ENCODE measurements around the gene FCF1.
A peak's percentile ranks its signal among the peaks of the same experiment; 100 is the strongest.
"Not testable (repeated sequence)": the region's sequence is repeated elsewhere in the genome, so short reads cannot be mapped to it uniquely, and the experiment has no call there.

The FCF1 gene

GRCh38 chr14:74702293-74702692 is 10.7 kb upstream of the FCF1 start:
- no peak for DNase-seq (ENCODE audit: low spot score)

DNA sequence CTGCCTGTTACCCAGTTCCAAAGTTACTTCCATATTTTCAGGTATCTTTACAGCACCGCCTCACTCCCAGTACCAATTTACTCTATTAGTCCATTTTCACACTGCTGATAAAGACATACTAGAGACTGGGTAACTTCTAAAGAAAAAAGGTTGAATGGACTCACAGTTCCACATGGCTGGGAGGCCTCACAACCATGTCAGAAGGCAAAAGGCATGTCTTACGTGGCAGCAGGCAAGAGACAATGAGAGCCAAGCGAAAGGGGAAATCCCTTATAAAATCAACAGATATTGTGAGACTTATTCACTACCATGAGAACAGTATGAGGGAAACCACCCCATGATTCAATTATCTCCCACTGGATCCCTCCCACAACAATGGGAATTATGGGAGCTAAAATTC is 9.9 kb upstream of the FCF1 start:
- no peak for DNase-seq (ENCODE audit: low spot score)

DNA sequence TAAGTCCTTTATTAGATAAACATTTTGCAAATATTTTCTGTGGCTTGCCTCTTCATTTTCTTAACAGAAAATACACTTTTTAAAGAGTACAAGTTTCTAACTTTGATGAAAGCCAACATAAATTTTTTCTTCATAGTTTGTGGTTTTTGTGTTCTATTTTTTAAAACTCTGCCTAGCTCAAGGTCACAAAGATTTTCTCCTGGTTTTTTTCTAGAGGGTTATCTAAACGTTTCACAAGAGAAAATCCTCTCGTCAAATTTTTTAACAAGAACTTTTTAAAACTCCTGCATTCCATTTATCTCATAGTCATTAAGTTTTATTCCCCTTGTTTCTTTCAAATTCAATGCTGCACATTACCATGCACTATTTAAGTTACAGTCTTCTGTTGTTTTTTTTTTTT is 8.3 kb upstream of the FCF1 start:
- DNase-seq (ENCODE audit: low spot score), result no peak

GRCh38 chr14:74705613-74706500 is 7.1 kb upstream of the FCF1 start:
- no peak for DNase-seq (ENCODE audit: low spot score)

DNA sequence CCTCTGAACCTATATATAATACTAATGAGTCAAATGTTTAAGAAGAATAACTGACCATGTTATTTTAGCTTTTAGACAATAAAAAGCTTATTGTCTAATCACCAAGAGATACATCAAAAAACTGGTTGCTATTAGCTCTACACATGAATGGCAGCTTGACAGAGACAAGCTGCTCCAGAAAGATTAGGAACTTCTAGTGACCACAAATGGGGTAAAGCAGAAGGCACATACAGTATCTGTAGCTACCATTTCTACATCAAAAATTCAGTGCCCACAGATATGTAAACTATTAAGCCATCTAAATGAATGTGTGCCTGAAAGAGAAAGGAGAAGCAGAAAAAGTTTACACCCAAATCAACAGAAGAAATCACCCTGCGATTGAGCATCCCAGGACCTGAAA is 2.5 kb upstream of the FCF1 start:
- DNase-seq (ENCODE audit: low spot score), result no peak

DNA sequence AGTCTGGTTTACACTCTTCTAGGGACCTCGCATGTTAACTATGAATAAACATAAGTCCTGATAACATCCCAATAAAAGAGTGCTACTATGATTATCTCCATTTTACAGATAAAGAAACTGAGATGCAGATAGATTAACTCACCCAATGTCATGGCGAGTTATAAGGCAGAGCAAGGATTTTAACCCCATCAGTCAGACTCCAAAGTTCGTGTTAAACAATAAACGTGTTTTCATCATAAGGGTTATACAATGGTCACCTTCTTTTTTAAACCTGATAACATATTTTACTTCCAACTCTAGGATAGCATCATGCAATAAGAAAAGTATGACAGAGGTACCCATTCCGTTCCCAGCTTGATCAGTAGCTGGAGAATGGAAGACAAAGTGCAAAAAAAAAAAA is 1.3 kb upstream of the FCF1 start:
- no peak for DNase-seq (ENCODE audit: low spot score)

GRCh38 chr14:74713395-74713735 is 421 bp downstream of the FCF1 start:
- DNase-seq (ENCODE audit: low spot score), result no peak

DNA sequence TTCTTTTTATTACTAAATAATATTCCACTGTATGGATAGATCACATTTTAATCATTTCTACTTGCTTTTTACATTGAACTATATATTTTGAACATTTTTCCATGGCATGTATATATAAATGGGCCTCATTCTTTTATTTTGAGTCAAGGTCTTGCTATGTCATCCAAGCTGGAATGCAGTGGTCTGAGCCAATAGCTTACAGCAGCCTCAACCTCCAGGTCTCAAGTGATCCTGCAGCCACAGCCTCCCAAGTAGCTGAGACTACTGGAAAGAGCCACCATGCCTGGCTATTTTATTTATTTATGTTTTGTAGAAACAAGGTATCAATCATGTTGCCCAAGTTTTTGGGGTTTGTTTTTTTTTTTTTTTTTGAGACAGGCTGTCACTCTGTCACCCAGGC is 7.6 kb downstream of the FCF1 start:
- DNase-seq (ENCODE audit: low spot score), result no peak

DNA sequence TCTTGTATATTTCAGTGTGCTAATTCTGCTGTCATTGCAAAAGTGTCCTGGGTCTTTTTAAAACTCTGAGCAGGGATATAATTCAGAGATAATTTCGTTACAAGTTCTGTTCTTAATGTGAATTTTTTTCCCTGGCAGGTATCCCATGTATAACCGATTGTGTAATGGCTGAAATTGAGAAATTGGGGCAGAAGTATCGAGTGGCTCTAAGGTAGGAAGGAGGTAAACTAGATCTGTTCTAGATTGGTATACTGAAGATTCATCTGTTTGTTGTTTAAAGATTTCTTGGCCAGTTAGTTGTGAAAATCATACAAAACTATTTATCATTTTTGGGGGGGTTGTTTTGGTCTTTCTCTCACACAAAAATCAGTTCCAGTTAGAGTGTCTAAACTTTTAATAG is 10.2 kb downstream of the FCF1 start:
- DNase-seq (ENCODE audit: low spot score), result no peak

DNA sequence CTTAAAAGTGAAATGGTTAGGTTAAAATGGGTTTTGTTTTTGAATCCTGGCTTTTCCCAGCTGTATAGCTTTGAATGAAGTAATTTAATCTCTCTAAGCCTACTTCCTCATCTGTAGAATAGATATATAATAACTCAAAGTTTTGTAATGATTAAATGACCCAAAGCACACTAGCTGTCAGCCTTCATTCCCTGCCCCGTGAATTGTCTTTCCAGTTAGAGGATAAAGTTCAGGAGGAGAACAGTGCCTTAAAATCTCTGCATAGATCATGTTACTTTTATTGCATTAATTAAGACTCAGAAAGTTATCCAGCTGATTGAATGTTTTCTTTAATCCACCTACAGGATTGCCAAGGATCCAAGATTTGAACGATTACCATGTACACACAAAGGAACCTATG is 19.4 kb downstream of the FCF1 start:
- no peak for DNase-seq (ENCODE audit: low spot score)

- no peak for DNase-seq (ENCODE audit: low spot score)
These were observed 20.3 kb downstream of the FCF1 start for GRCh38 chr14:74733221-74733620.

- DNase-seq (ENCODE audit: low spot score), result no peak
These were observed 22.2 kb downstream of the FCF1 start for GRCh38 chr14:74735125-74735524.

- no peak for DNase-seq (ENCODE audit: low spot score)
These were observed 24.9 kb downstream of the FCF1 start for GRCh38 chr14:74737753-74738325.

DNA sequence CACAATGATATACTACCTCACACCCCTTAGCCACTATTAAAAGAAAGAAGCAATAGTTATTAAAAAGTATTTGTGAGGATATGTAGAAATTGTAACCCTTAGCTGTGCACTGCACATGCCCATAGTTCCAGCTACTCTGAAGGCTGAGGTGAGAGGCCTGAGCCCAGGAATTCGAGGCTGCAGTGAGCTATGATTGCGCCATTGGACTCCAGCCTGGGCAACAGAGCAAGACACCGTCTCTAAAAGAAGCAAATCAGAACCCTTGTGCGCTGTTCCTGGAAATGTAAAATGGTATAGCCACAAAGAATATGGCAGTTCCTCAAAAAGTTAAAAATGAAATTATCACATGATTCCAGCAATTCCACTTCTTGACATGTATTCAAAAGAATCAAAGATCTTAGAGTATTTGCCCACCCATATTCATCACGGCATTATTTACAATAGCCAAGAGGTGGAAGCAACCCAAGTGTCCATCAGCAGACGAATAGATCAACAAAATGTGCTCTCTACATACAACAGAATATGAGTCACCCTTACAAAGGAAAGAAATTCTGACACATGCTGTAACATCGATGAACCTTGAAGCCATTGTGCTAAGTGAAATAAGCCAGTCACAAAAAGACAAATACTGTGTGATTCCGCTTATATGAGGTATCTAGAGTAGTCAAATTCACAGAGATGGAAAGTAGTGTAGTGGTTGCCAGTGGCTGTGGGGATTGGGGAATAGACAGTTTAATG is 26.5 kb downstream of the FCF1 start:
- DNase-seq (ENCODE audit: low spot score), result no peak

- DNase-seq (ENCODE audit: low spot score), result no peak
These were observed 34.3 kb downstream of the FCF1 start for GRCh38 chr14:74747237-74747636.

DNA sequence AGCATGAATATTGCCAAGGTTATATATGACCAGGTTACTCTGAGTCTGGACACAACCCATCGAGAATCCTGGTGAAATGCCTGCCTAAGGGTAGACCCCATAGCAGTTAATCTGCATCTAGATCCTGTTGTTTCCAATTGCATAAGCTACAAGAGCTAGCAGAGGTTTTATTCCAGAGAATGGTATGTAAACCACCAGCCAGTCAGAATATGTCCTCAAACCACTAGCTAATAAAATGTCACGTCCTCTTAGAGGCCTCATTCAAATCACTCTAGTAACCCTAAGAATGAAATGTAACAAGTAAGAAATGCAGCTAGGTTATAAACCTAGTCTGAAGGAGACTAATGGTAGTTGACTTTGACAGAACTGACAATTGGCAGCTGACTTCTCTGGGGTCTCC is 41.2 kb downstream of the FCF1 start:
- no peak for DNase-seq (ENCODE audit: low spot score)

DNA sequence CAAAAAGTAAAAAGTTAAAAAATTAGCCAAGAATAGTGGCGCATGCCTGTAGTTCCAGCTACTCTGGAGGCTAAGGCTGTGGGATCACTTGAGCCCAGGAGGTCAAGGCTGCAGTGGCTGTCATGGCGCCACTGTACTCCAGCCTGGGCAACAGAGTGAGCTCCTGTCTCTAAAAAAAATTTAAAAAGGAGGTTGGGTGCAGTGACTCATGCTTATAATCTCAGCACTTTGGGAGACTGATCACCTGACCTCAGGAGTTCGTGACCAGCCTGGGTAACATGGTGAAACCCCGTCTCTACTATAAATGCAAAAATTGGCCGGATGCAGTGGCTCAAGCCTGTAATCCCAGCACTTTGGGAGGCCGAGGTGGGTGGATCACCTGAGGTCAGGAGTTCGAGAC is 42.0 kb downstream of the FCF1 start:
- no peak for DNase-seq (ENCODE audit: low spot score)

GRCh38 chr14:74756326-74756725 is 43.4 kb downstream of the FCF1 start:
- DNase-seq (ENCODE audit: low spot score), result no peak

DNA sequence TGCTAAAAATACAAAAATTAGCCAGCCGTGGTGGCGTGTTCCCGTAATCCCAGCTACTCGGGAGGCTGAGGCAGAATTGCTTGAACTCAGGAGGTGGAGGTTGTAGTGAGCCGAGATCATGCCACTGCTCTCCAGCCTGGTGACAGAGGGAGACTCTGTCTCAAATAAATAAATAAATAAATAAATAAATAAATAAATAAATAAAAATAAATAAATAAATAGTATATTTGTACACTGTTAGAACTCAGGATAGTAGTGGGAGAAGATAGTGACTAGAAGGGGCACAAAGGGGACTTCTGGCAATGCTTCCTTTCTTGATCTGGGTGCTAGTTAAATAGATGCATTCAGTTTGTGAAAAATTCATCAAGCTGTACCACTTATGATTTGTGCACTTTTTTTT is 45.6 kb downstream of the FCF1 start:
- DNase-seq (ENCODE audit: low spot score), result not testable (repeated sequence)

DNA sequence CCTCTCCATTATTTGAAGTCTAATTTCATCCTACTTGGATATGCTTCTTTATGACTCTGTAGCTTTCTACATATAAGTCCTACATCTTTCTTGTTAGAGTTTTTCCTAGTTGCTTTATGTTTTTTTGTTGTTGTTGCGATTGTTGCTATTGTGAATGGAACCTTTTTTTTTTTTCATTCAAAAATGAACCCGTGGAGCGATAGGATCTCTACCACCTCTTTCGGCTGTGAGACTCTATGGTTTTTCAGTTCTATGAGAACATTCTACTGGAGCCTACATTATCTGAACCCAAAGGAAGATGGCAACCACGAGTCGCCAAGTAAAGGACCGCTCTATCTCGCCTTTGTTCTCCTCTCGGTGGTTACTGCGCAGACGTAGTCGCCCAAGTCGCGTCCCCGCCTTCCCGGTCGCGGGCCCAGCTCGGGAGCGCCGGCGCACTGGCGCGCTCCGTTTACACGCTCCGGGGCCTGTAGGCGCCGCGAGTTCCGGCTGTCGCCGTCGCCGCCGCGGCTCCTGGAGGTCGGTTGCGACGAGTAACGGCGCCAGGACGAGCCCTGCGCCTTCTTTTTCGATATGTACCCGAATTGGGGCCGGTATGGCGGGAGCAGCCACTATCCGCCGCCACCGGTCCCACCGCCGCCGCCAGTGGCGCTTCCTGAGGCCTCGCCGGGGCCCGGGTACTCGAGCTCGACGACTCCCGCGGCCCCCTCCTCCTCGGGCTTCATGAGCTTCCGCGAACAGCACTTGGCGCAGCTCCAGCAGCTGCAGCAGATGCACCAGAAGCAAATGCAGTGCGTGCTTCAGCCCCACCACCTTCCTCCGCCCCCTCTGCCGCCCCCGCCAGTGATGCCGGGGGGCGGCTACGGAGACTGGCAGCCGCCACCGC is 50.2 kb downstream of the FCF1 start, which contains the start of gene YLPM1:
Gene YLPM1, plus strand, starts transcription at position 400 of the 886 bp plus-strand sequence. Its CDS starts 174 bp downstream, at position 574.
- peak; percentile 74 for DNase-seq (ENCODE audit: low spot score)

GRCh38 chr14:74763803-74764531 is 51.0 kb downstream of the FCF1 start:
- DNase-seq (ENCODE audit: low spot score), result peak; percentile 18

All from HuH-7.5 (cell line).